Common myeloid progenitor, CD34-positive (primary cell): ENCODE measurements around the gene AP1G2.
"Not testable (repeated sequence)": the region's sequence is repeated elsewhere in the genome, so short reads cannot be mapped to it uniquely, and the experiment has no call there.

Source experiments
- CTCF ChIA-PET: fragments of 350-600 bp; sonication (Branson Sonifier 250); formaldehyde crosslinking; loops from one replicate; lab custom pipeline; 2021; ENCODE audit warnings: antibody characterized with exemption; lab: Charles Lee
- POLR2A ChIA-PET: fragments of 350-600 bp; sonication (Branson Sonifier 250); formaldehyde crosslinking; loops from one replicate; lab custom pipeline; 2021; ENCODE audit warnings: antibody characterized with exemption; lab: Charles Lee
- DNase-seq, 3 donors: peaks; one replicate each; pipeline versions ENCODE4 v3.0.0 to v3.0.0-alpha.2; 2013
- H3K27ac ChIP-seq, 2 experiments: 1 replicate in 1 of 2; 2 replicates in 1 of 2; pipeline ENCODE4 v1.7.0; 2013; ENCODE audit warnings: inconsistent platforms in 2 of 2, low read length in 2 of 2, mild to moderate bottlenecking in 2 of 2, low read depth in 1 of 2, moderate library complexity in 1 of 2; ENCODE audit not compliant: severe bottlenecking in 2 of 2, insufficient read depth in 1 of 2, poor library complexity in 1 of 2
- H3K27me3 ChIP-seq, 5 experiments: replicated peaks in 2 of 5; 1 replicate in 3 of 5; 2 replicates in 2 of 5; pipeline versions ENCODE4 v1.6.1 to v1.7.0; 2013; ENCODE audit warnings: low read length in 4 of 5, mild to moderate bottlenecking in 2 of 5, moderate library complexity in 2 of 5, inconsistent platforms in 1 of 5; ENCODE audit not compliant: insufficient read depth in 5 of 5, control insufficient read depth in 4 of 5
- H3K36me3 ChIP-seq, 4 experiments: 1 replicate in 2 of 4; 2 replicates in 2 of 4; pipeline versions ENCODE4 v1.6.1 to v1.7.0; 2013; ENCODE audit warnings: low read length in 3 of 4, control low read depth in 1 of 4, mild to moderate bottlenecking in 1 of 4; ENCODE audit not compliant: control insufficient read depth in 4 of 4, insufficient read depth in 4 of 4
- H3K4me1 ChIP-seq, 4 experiments: 1 replicate in 3 of 4; 2 replicates in 1 of 4; pipeline versions ENCODE4 v1.6.1 to v1.7.1; 2013; ENCODE audit warnings: low read length in 3 of 4, mild to moderate bottlenecking in 3 of 4, control low read depth in 1 of 4, inconsistent platforms in 1 of 4, moderate library complexity in 1 of 4; ENCODE audit not compliant: control insufficient read depth in 4 of 4, insufficient read depth in 4 of 4; ENCODE audit errors: control extremely low read depth in 1 of 4
- H3K4me3 ChIP-seq, 7 experiments: 1 replicate in 4 of 7; 2 replicates in 3 of 7; pipeline versions ENCODE4 v1.5.1 to v1.7.0; 2013; ENCODE audit warnings: mild to moderate bottlenecking in 7 of 7, low read length in 6 of 7, moderate library complexity in 6 of 7, inconsistent platforms in 2 of 7, low read depth in 2 of 7, control low read depth in 1 of 7; ENCODE audit not compliant: insufficient read depth in 4 of 7, control insufficient read depth in 1 of 7; ENCODE audit errors: extremely low read depth in 1 of 7
- H3K9me3 ChIP-seq, 5 experiments: 1 replicate in 4 of 5; 2 replicates in 1 of 5; pipeline versions ENCODE4 v1.6.1 to v1.7.1; 2013; ENCODE audit warnings: low read length in 4 of 5, mild to moderate bottlenecking in 2 of 5, inconsistent platforms in 1 of 5, low read depth in 1 of 5, moderate library complexity in 1 of 5; ENCODE audit not compliant: control insufficient read depth in 4 of 5, insufficient read depth in 2 of 5; ENCODE audit errors: control extremely low read depth in 1 of 5
- WGBS: methylation state at CpG from one replicate; pipeline ENCODE4 v1.1.5; 2013; ENCODE audit not compliant: insufficient coverage; 5-methylcytosine and 5-hydroxymethylcytosine counted together

Gene AP1G2

DNA sequence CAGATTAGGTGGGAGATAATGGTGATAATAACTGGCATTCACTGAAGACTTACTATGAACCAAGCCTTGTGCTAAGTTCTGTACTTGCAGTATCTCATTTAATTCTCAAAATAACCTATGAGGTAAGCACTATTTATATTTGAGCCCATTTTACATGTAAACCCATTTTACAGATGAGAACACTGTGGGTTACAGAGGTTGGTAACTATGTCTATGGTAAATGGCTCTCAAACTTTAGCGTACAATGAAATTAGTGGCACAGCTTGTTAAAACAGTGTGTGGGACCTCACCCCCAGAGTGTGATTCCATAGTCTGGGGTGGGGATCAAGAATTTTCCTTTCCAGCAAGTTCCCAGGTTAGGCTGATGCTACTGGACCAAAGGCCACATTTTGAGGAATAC, 33.2 kb upstream of the AP1G2 start:
- H3K4me1 ChIP-seq: peaks cover 0 to 5% (median 0%) of the 10 kb centered on the region in 4 experiments
- POLR2A ChIA-PET: no interaction called here
- H3K36me3 ChIP-seq: no peaks in the 10 kb centered on the region
- H3K9me3 ChIP-seq: peaks cover 0 to 2% (median 0%) of the 10 kb centered on the region in 5 experiments
- CTCF ChIA-PET: interaction anchor here (0.7 to 2.6 kb wide), 5 partner anchors 11 to 417 kb away, joined by 3 to 8 read pairs (median 3); partner anchors contain the start of gene SLC7A8
- no peak overlapping the region for H3K27ac ChIP-seq
- DNase-seq: no peak
- H3K4me3 ChIP-seq: no peak overlapping the region
- H3K27me3 ChIP-seq: no peaks in the 10 kb centered on the region
- 100% methylated on average over 1 of the region's 1 CpG for WGBS

DNA sequence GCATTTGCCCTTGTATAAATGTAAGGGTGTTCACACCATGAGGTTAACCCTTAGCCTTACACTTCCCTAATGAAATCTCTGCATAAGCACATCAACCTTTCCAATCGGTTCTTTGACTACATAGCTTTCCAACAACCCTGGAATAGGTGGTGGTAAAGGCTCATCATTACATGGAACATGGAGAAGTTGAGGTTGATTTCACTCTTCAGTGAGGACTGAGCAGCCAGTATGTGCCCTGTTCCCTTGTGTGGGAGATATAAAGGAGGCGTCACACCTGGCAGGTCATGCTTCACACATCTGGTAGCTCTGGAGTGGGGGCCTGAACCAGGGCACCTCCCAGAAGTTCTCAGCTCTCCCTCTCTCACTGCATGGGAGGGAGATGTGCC, 32.7 kb upstream of the AP1G2 start:
- H3K36me3 ChIP-seq: no peaks in the 10 kb centered on the region
- no peak overlapping the region for H3K27ac ChIP-seq
- no peak for DNase-seq
- ChIA-PET POLR2A (interaction anchor here (0.6 kb wide), 1 partner anchor 330 kb away, joined by 3 read pairs; no protein-coding TSS in a partner anchor), CTCF (interaction anchor here (1.0 to 2.6 kb wide), 4 partner anchors 10 to 126 kb away, joined by 3 to 8 read pairs (median 3); no protein-coding TSS in a partner anchor)
- peaks cover 0 to 2% (median 0%) of the 10 kb centered on the region in 4 experiments for H3K4me1 ChIP-seq
- no peak overlapping the region for H3K4me3 ChIP-seq
- H3K9me3 ChIP-seq: peaks cover 0 to 2% (median 0%) of the 10 kb centered on the region in 5 experiments
- no CpG with 5 or more reads among the region's 2 CpGs for WGBS
- H3K27me3 ChIP-seq: no peaks in the 10 kb centered on the region

DNA sequence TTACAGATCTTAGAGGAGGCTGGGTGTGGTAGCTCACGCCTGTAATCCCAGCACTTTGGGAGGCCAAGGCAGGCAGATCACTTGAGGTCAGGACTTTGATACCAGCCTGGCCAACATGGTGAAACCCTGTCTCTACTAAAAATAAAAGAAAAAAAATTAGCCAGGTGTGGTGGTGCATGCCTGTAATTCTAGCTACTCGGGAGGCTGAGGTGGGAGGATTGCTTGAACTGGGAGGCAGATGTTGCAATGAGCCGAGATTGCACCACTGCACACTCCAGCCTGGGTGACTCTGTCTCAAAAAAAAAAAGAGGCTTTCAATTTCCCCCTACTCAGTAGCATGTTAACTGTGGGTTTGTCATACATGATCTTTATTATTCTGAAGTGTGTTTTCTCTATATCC, 26.6 kb upstream of the AP1G2 start:
- H3K4me1 ChIP-seq, H3K36me3 ChIP-seq, H3K9me3 ChIP-seq, H3K27ac ChIP-seq, DNase-seq, H3K27me3 ChIP-seq, H3K4me3 ChIP-seq, POLR2A ChIA-PET: not testable (repeated sequence)
- CTCF ChIA-PET: interaction anchor here (1.0 to 1.5 kb wide), 2 partner anchors 38 to 336 kb away, joined by 3 to 4 read pairs; no protein-coding TSS in a partner anchor
- WGBS: 67% methylated on average over 1 of the region's 3 CpGs

DNA sequence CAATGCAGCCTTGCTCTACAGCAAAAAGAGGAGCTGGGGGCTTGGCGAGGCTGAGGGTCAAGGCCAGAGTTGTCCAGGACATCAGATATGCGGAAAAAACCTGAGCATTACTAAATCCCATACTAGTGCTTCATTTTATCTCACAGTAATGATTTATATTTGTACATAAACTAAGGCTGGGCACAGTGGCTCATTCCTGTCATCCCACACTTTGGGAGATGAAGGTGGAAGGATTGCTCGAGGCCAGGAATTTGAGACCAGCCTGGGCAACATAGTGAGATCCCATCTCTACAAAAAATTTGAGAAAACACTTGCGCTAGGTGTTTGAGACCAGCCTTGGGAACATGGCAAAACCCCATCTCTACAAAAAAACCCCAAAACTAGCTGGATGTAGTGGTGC, 22.6 kb upstream of the AP1G2 start:
- Histone ChIP-seq H3K4me3 (no peak overlapping the region), H3K27me3 (no peaks in the 10 kb centered on the region), H3K27ac (no peak overlapping the region), H3K9me3 (no peaks in the 10 kb centered on the region), H3K36me3 (no peaks in the 10 kb centered on the region), H3K4me1 (peaks cover 0 to 9% (median 6%) of the 10 kb centered on the region in 4 experiments)
- ChIA-PET CTCF (interaction anchor here (1.4 to 3.6 kb wide), 5 partner anchors 10 to 321 kb away, joined by 3 to 28 read pairs (median 7); no protein-coding TSS in a partner anchor), POLR2A (no interaction called here)
- no peak for DNase-seq
- WGBS: no CpG with 5 or more reads among the region's 4 CpGs

DNA sequence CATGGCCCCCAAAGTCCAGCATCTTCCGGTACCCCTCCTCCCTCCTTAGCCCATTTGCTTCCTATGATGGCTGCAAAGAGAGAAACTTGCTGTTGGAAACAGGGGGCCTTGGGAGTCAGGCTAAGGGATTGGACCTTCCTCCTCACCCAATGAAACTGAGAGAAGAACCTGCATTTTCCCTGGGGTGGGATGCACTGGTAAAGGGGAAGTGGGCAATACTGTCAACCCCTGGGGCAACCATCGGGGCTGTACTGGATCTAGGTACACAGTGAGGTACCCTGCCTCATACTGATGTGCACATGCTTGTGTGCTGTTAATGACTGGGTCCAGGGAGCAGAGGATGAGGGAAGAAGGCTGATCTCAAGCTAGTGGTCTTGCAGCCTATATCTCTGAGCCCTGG, 22.0 kb upstream of the AP1G2 start:
- H3K9me3 ChIP-seq: no peaks in the 10 kb centered on the region
- no peaks in the 10 kb centered on the region for H3K36me3 ChIP-seq
- H3K4me1 ChIP-seq: peaks cover 0 to 9% (median 6%) of the 10 kb centered on the region in 4 experiments
- no peaks in the 10 kb centered on the region for H3K27me3 ChIP-seq
- POLR2A ChIA-PET: no interaction called here
- peak overlapping the region in 1 of 7 experiments; percentile 28 for H3K4me3 ChIP-seq
- H3K27ac ChIP-seq: no peak overlapping the region
- 50% methylated on average over 1 of the region's 2 CpGs for WGBS
- CTCF ChIA-PET: interaction anchor here (0.7 to 3.6 kb wide), 25 partner anchors 9 to 344 kb away, joined by 3 to 28 read pairs (median 4); partner anchors contain the start of gene DHRS2
- no peak for DNase-seq

DNA sequence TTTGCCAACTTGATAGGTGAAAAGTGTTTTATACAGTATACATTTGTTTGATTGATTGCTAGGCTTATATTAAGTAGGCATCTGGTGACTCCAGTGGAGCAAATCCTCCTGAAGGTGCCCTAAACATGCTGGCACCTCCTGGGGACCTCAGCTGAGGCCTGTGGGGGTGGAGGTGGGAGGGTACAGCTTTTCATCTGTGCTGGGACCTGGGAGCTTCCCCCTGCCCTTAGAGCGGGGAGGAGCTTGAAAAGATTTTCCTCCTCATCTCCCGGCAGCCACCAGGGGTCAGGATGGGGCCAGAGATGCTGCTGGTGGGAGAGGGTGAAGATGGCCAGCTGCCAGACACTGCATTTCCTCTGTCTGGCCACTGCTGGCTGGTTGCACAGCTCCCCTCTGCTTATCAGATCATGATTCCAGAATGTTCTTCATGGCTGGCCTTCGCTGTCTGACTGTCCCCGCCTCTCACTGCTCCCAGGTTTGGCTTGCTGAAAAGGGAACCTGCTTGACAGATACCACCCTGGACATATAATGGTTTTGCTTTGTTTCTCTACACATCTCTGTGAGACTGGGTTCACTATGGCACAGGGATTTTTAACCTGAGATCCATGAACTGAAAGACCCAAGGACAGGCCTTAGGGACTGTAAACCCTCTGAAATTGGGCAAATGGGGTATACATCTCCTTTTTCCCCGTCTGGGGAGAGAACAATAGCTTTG, 21.4 kb upstream of the AP1G2 start:
- H3K4me3 ChIP-seq: peak overlapping the region in 2 of 7 experiments; percentile 28 to 30
- H3K4me1 ChIP-seq: peaks cover 0 to 9% (median 6%) of the 10 kb centered on the region in 4 experiments
- peak; percentile 90 to 95 (median 92) for DNase-seq
- H3K36me3 ChIP-seq: no peaks in the 10 kb centered on the region
- no peaks in the 10 kb centered on the region for H3K27me3 ChIP-seq
- H3K9me3 ChIP-seq: no peaks in the 10 kb centered on the region
- no peak overlapping the region for H3K27ac ChIP-seq
- POLR2A ChIA-PET: interaction anchor here (0.6 kb wide), 1 partner anchor 43 kb away, joined by 4 read pairs; no protein-coding TSS in a partner anchor
- 0% methylated on average over 2 of the region's 5 CpGs for WGBS
- CTCF ChIA-PET: interaction anchor here (0.6 to 3.6 kb wide), 26 partner anchors 8 to 344 kb away, joined by 3 to 28 read pairs (median 4); partner anchors contain the start of gene DHRS2
